H1 (cell line): ENCODE data around the gene GALNT7. TPM values are rescaled to one million over a fixed set of nuclear protein-coding genes. Genes with fewer than 3 reads are reported as not detected.
A peak's percentile ranks its signal among the peaks of the same experiment; 100 is the strongest.

Source experiments
- CTCF ChIA-PET: fragments of 300-600 bp; sonication (Branson Sonifier 250); formaldehyde crosslinking; loops from one replicate; lab custom pipeline; 2021; ENCODE audit not compliant: partially characterized antibody; lab: Charles Lee
- POLR2A ChIA-PET: fragments of 300-600 bp; sonication (Branson Sonifier 250); formaldehyde crosslinking; loops from one replicate; lab custom pipeline; 2021; ENCODE audit warnings: inconsistent platforms; ENCODE audit not compliant: partially characterized antibody; lab: Charles Lee
- DNase-seq, 2 experiments: peaks; one replicate each; pipeline versions ENCODE4 v3.0.0 to v3.0.0-alpha.2; 2010 to 2022; ENCODE audit warnings: low spot score in 2 of 2, low read depth in 1 of 2, mixed read lengths in 1 of 2
- FAIRE-seq: peaks from 2 replicates; lab custom pipeline; 2011; peaks lifted over from hg19 to GRCh38; lab: Jason Lieb, UNC
- H2AFZ ChIP-seq: 2 replicates; pipeline ENCODE4 v1.8.1; 2012; ENCODE audit warnings: low read length, inconsistent platforms
- H2AK5ac ChIP-seq: 2 replicates; pipeline ENCODE4 v1.6.1; 2013; ENCODE audit warnings: low read depth, low read length
- H2BK120ac ChIP-seq: replicated peaks from 2 replicates; pipeline ENCODE3; 2013; ENCODE audit warnings: low read depth, low read length, inconsistent platforms
- H2BK12ac ChIP-seq: 2 replicates; pipeline ENCODE4 v1.6.1; 2013; ENCODE audit warnings: low read depth, low read length
- H2BK15ac ChIP-seq: 2 replicates; pipeline ENCODE4 v1.6.1; 2013; ENCODE audit warnings: low read length
- H2BK20ac ChIP-seq: 2 replicates; pipeline ENCODE4 v1.6.1; 2013; ENCODE audit warnings: low read length
- H2BK5ac ChIP-seq: 2 replicates; pipeline ENCODE4 v1.6.1; 2013; ENCODE audit warnings: low read depth, low read length
- H3K14ac ChIP-seq: 2 replicates; pipeline ENCODE4 v1.6.1; 2013; ENCODE audit warnings: inconsistent platforms; ENCODE audit not compliant: insufficient read length
- H3K18ac ChIP-seq: 2 replicates; pipeline ENCODE4 v1.6.1; 2013; ENCODE audit warnings: low read length; ENCODE audit errors: extremely low read depth
- H3K23ac ChIP-seq: 2 replicates; pipeline ENCODE4 v1.6.1; 2013; ENCODE audit warnings: inconsistent platforms; ENCODE audit not compliant: insufficient read length
- H3K23me2 ChIP-seq: 2 replicates; pipeline ENCODE4 v1.6.1; 2013; ENCODE audit warnings: low read depth, low read length
- H3K27ac ChIP-seq: 2 replicates; pipeline ENCODE4 v1.6.1; 2011; ENCODE audit warnings: low read depth, low read length, inconsistent platforms
- H3K27me3 ChIP-seq, 4 experiments: replicated peaks in 1 of 4; 1 replicate in 1 of 4; 2 replicates in 3 of 4; pipeline versions ENCODE4 v1.6.1 to v1.8.1; 2011 to 2013; ENCODE audit warnings: low read length in 3 of 4, mild to moderate bottlenecking in 3 of 4, inconsistent platforms in 2 of 4, mixed read lengths in 2 of 4, moderate library complexity in 1 of 4; ENCODE audit not compliant: control insufficient read depth in 3 of 4, insufficient read depth in 3 of 4; ENCODE audit errors: extremely low read depth in 1 of 4
- H3K36me3 ChIP-seq, 4 experiments: 2 replicates each; pipeline versions ENCODE4 v1.6.1 to v1.8.1; 2011 to 2013; ENCODE audit warnings: mild to moderate bottlenecking in 4 of 4, low read length in 3 of 4, moderate library complexity in 2 of 4, control low read depth in 1 of 4, inconsistent platforms in 1 of 4; ENCODE audit not compliant: insufficient read depth in 4 of 4, control insufficient read depth in 2 of 4
- H3K4ac ChIP-seq: replicated peaks from 2 replicates; pipeline ENCODE3; 2013; ENCODE audit warnings: low read length, low read depth, mixed read lengths, inconsistent platforms; ENCODE audit not compliant: insufficient read length
- H3K4me1 ChIP-seq, 4 experiments: replicated peaks in 1 of 4; 1 replicate in 1 of 4; 2 replicates in 3 of 4; pipeline versions ENCODE4 v1.6.1 to v1.8.1; 2011 to 2013; ENCODE audit warnings: low read length in 3 of 4, inconsistent platforms in 2 of 4, mixed read lengths in 1 of 4; ENCODE audit not compliant: insufficient read depth in 4 of 4, control insufficient read depth in 3 of 4
- H3K4me2 ChIP-seq, 2 experiments: 2 replicates each; pipeline versions ENCODE4 v1.6.1 to v1.8.1; 2011 to 2013; ENCODE audit warnings: low read depth in 2 of 2, low read length in 2 of 2, control low read depth in 1 of 2, inconsistent platforms in 1 of 2, mild to moderate bottlenecking in 1 of 2; ENCODE audit not compliant: insufficient read depth in 1 of 2
- H3K4me3 ChIP-seq, 4 experiments: fragments of 200-600, 300-600 bp in 1 of 4; sonication (generic), shearing (Covaris generic), sonication (Bioruptor Twin) in 1 of 4; 2 replicates each; pipeline versions ENCODE4 v1.5.1 to v1.8.1; 2011 to 2016; ENCODE audit warnings: low read length in 4 of 4, low read depth in 3 of 4, control low read depth in 2 of 4, inconsistent platforms in 2 of 4, mild to moderate bottlenecking in 2 of 4, mixed read lengths in 1 of 4, moderate library complexity in 1 of 4; ENCODE audit not compliant: insufficient read depth in 2 of 4; ENCODE audit errors: extremely low read depth in 1 of 4
- H3K56ac ChIP-seq: replicated peaks from 2 replicates; pipeline ENCODE3; 2013; ENCODE audit warnings: low read depth, mild to moderate bottlenecking, mixed read lengths, low read length, inconsistent platforms; ENCODE audit not compliant: insufficient read length
- H3K79me1 ChIP-seq: 2 replicates; pipeline ENCODE4 v1.6.1; 2013; ENCODE audit warnings: low read depth, low read length, control low read depth
- H3K79me2 ChIP-seq, 2 experiments: 2 replicates each; pipeline versions ENCODE4 v1.6.1 to v1.8.1; 2012 to 2013; ENCODE audit warnings: low read length in 2 of 2, mild to moderate bottlenecking in 2 of 2, inconsistent platforms in 1 of 2; ENCODE audit not compliant: insufficient read depth in 2 of 2, control insufficient read depth in 1 of 2
- H3K9ac ChIP-seq, 4 experiments: replicated peaks in 1 of 4; 1 replicate in 1 of 4; 2 replicates in 3 of 4; pipeline versions ENCODE4 v1.6.1 to v1.8.1; 2011 to 2013; ENCODE audit warnings: low read depth in 3 of 4, low read length in 3 of 4, control low read depth in 2 of 4, mild to moderate bottlenecking in 2 of 4, moderate library complexity in 2 of 4, inconsistent platforms in 1 of 4; ENCODE audit errors: extremely low read depth in 1 of 4
- H3K9me3 ChIP-seq, 2 experiments: 2 replicates each; pipeline versions ENCODE4 v1.6.1 to v1.8.1; 2012 to 2013; ENCODE audit warnings: mild to moderate bottlenecking in 2 of 2, moderate library complexity in 2 of 2, control low read depth in 1 of 2, inconsistent platforms in 1 of 2, low read depth in 1 of 2, low read length in 1 of 2, mixed read lengths in 1 of 2; ENCODE audit not compliant: insufficient read depth in 2 of 2
- H4K20me1 ChIP-seq, 2 experiments: replicated peaks in 1 of 2; 2 replicates each; pipeline versions ENCODE3 to v1.8.1; 2011 to 2013; ENCODE audit warnings: inconsistent platforms in 2 of 2, low read length in 2 of 2, mild to moderate bottlenecking in 1 of 2; ENCODE audit not compliant: insufficient read depth in 2 of 2, control insufficient read depth in 1 of 2
- H4K5ac ChIP-seq: 2 replicates; pipeline ENCODE4 v1.6.1; 2013; ENCODE audit warnings: low read length, low read depth, mixed read lengths, inconsistent platforms; ENCODE audit not compliant: insufficient read length
- H4K8ac ChIP-seq: 2 replicates; pipeline ENCODE4 v1.8.0; 2013; ENCODE audit warnings: mild to moderate bottlenecking, moderate library complexity, low read length, inconsistent platforms; ENCODE audit not compliant: insufficient read depth; ENCODE audit errors: extremely low read depth
- H4K91ac ChIP-seq: replicated peaks from 2 replicates; pipeline ENCODE3; 2013; ENCODE audit warnings: low read length, mixed read lengths, inconsistent platforms; ENCODE audit not compliant: insufficient read length
- CBX8 ChIP-seq: fragments of 300-800, 300-1000 bp; sonication (generic); IDR thresholded peaks from 2 replicates; pipeline ENCODE4 v1.7.1; 2016; ENCODE audit warnings: low read depth, low read length, borderline replicate concordance
- FOSL1 ChIP-seq: IDR thresholded peaks from 2 replicates; pipeline ENCODE4 v1.6.1; 2011; ENCODE audit warnings: mild to moderate bottlenecking, low read depth, low read length, moderate library complexity; ENCODE audit not compliant: insufficient read depth
- POLR2AphosphoS5 ChIP-seq: IDR thresholded peaks from 2 replicates; pipeline ENCODE4 v1.6.1; 2011; ENCODE audit warnings: low read depth, low read length
- TCF12 ChIP-seq: IDR thresholded peaks from 2 replicates; pipeline ENCODE4 v1.6.1; 2011; ENCODE audit warnings: low read depth, mild to moderate bottlenecking, low read length
- WGBS, 2 experiments: shearing (Covaris generic) in 1 of 2; methylation state at CpG; one replicate each; pipeline versions ENCODE4 v1.1.6 to v1.1.7; 2013 to 2015; ENCODE audit warnings: low lambda C conversion rate in 2 of 2, mixed read lengths in 2 of 2, inconsistent platforms in 1 of 2, low coverage in 1 of 2, missing lambda C conversion rate in 1 of 2; ENCODE audit not compliant: insufficient replicate concordance in 2 of 2, insufficient coverage in 1 of 2, insufficient read length in 1 of 2; ENCODE audit errors: extremely low coverage in 1 of 2, missing lambda C conversion rate in 1 of 2; 5-methylcytosine and 5-hydroxymethylcytosine counted together
- polyA plus RNA-seq, 7 experiments: library from polyadenylated mRNA; depleted of rRNA in 3 of 7; stranded (reverse) in 5 of 7; unstranded in 2 of 7; fragments of >200 nt in 5 of 7; fragments of 200-250 nt in 2 of 7; gene quantifications; 1 replicate in 5 of 7; 2 replicates in 1 of 7; 4 replicates in 1 of 7; pipeline versions ENCODE4 v1.2.1 to v1.2.3, GENCODE V29; 2011 to 2013; ENCODE audit warnings: missing spikeins in 2 of 7, mixed read lengths in 2 of 7
- total RNA-seq: library from RNA; stranded (reverse); fragmentation: NEBNext Ultra II Directional; extraction: Animal tissue kit (Norgen Biotek cat#: 25700); gene quantifications from 2 replicates; pipeline ENCODE4 v1.2.1, GENCODE V29; 2021

Gene GALNT7
- total and polyA plus RNA-seq, 2 of the 8 experiments (the other 6 are each of a cell fraction or from before 2014, with no cell fraction given) = 22.4 to 85.5 TPM

GRCh38 chr4:173252024-173252935, 83.7 kb downstream of the GALNT7 start:
- POLR2A ChIA-PET = no interaction called here
- H3K79me2 ChIP-seq = peaks cover 3 to 93% of the 10 kb centered on the region in 2 experiments

More at GRCh38 chr4:173252024-173252935, 83.7 kb downstream of the GALNT7 start:
- TF ChIP-seq CBX8 = no peak
- TF ChIP-seq POLR2AphosphoS5 = peak; percentile 50; the same call in 1 of the 2 replicates
- peak; percentile 87; the same call in 1 of the 2 replicates for TF ChIP-seq TCF12
- no peak for TF ChIP-seq FOSL1
- Histone ChIP-seq H3K4me2 (no peak overlapping the region), H4K8ac (no peak overlapping the region), H3K14ac (no peak overlapping the region), H3K9ac (no peak overlapping the region), H2BK120ac (no peak overlapping the region), H3K36me3 (peaks cover 0 to 3% (median 0%) of the 10 kb centered on the region in 4 experiments; a peak in 1 of 8 replicates), H2AK5ac (no peak overlapping the region), H3K4me1 (peaks cover 2 to 23% (median 4%) of the 10 kb centered on the region in 4 experiments; a peak in 5 of 7 replicates), H3K27me3 (no peaks in the 10 kb centered on the region; a peak in 1 of 7 replicates), H3K23ac (no peak overlapping the region), H2BK12ac (no peak overlapping the region), H2BK15ac (no peak overlapping the region), H3K79me1 (peaks cover 6% of the 10 kb centered on the region; the same call in 1 of the 2 replicates), H2AFZ (no peak overlapping the region), H3K27ac (no peak overlapping the region), H3K9me3 (no peaks in the 10 kb centered on the region), H3K23me2 (no peaks in the 10 kb centered on the region), H4K5ac (no peak overlapping the region), H3K18ac (no peak overlapping the region), H4K20me1 (peaks cover 2 to 5% of the 10 kb centered on the region in 2 experiments), H3K56ac (no peak overlapping the region), H4K91ac (no peak overlapping the region), H2BK5ac (no peak overlapping the region), H2BK20ac (no peak overlapping the region), H3K4me3 (no peak overlapping the region), H3K4ac (no peak overlapping the region)
- no peak for FAIRE-seq
- WGBS, 2 experiments = 86% methylated on average over 6 of the region's 6 CpGs; no CpG with 5 or more reads in 1 of the 2 experiments
- CTCF ChIA-PET = interaction anchor here (1.0 to 2.8 kb wide), 6 partner anchors 49 to 239 kb away, joined by 3 to 11 read pairs (median 6); no protein-coding TSS in a partner anchor
- DNase-seq = no peak
